ENCODE results near the gene TLCD3B.

GRCh38 chr16:30025574-30025973 is 5.5 kb downstream of the TLCD3B start:
- TF ChIP-seq CTCF (IDR thresholded peaks at IDR 0.05 in 4 of 5, conservative IDR thresholded peaks at IDR 0.05 in 1 of 5), result no peak
- TF ChIP-seq POLR2A (IDR thresholded peaks at IDR 0.05), result no peak

All from gastrocnemius medialis (tissue), 4 donors.